OCI-LY3 (cell line): ENCODE data around the gene CLCN5.

Source experiments
- CTCF ChIP-seq: fragments of 200-600, 300-600 bp; sonication (generic); IDR thresholded peaks from 2 replicates; pipeline ENCODE4 v1.5.1; 2014; ENCODE audit warnings: antibody characterized with exemption, low read length, low read depth
- EZH2phosphoT487 ChIP-seq: fragments of 200-600 bp; shearing (Covaris generic); IDR thresholded peaks from 2 replicates; pipeline ENCODE4 v1.6.1; 2018; ENCODE audit warnings: antibody characterized with exemption, mixed run types, low read depth

DNA sequence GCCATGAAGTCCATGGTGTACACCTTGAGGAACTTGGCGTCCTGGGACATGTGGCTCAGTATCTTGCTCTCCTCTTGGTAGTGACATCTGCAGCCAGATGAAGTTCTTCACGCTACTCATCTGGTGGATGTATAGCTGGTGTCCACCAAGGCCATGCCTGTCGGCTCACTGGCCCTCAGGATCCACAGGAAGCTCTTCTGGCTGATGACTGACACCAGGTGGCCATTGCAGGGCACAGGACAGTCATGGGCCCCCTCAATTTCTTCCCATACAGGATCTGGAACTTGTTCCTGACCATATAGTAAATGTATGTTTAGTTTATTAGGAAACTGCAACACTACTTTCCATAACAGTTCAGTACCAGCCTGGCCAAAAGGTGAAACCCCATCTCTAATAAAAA is 10.3 kb upstream of the CLCN5 start:
- TF ChIP-seq CTCF (no peak), EZH2phosphoT487 (no peak)
